ENCODE measurements around the gene ARHGAP42.

The ARHGAP42 gene

GRCh38 chr11:100827934-100828661 is 141.0 kb downstream of the ARHGAP42 start:
- FAIRE-seq (no peak), DNase-seq (ENCODE audit: insufficient read length, low spot score) (no peak)

- DNase-seq (ENCODE audit: insufficient read length, low spot score), result no peak
- FAIRE-seq, result no peak
Measured at GRCh38 chr11:100830274-100830673, 143.2 kb downstream of the ARHGAP42 start.

- no peak for DNase-seq (ENCODE audit: insufficient read length, low spot score)
- FAIRE-seq, result no peak
Measured at GRCh38 chr11:100830978-100831732, 144.1 kb downstream of the ARHGAP42 start.

- FAIRE-seq (no peak), DNase-seq (ENCODE audit: insufficient read length, low spot score) (no peak)
Measured at GRCh38 chr11:100831929-100832494, 144.9 kb downstream of the ARHGAP42 start.

- no peak for FAIRE-seq
- no peak for DNase-seq (ENCODE audit: insufficient read length, low spot score)
Measured at GRCh38 chr11:100832829-100833228, 145.7 kb downstream of the ARHGAP42 start.

GRCh38 chr11:100833276-100833675 is 146.2 kb downstream of the ARHGAP42 start:
- DNase-seq (ENCODE audit: insufficient read length, low spot score) (no peak), FAIRE-seq (no peak)

GRCh38 chr11:100835854-100836253 is 148.8 kb downstream of the ARHGAP42 start:
- FAIRE-seq (no peak), DNase-seq (ENCODE audit: insufficient read length, low spot score) (no peak)

- no peak for DNase-seq (ENCODE audit: insufficient read length, low spot score)
- no peak for FAIRE-seq
Measured at GRCh38 chr11:100837311-100837710, 150.2 kb downstream of the ARHGAP42 start.

- DNase-seq (ENCODE audit: insufficient read length, low spot score) (no peak), FAIRE-seq (no peak)
Measured at GRCh38 chr11:100841711-100842407, 154.8 kb downstream of the ARHGAP42 start.

- no peak for FAIRE-seq
- DNase-seq (ENCODE audit: insufficient read length, low spot score), result no peak
Measured at GRCh38 chr11:100847696-100848216, 160.7 kb downstream of the ARHGAP42 start.

- no peak for DNase-seq (ENCODE audit: insufficient read length, low spot score)
- FAIRE-seq, result peak; percentile 33
Measured at GRCh38 chr11:100849009-100849900, 162.2 kb downstream of the ARHGAP42 start.

- DNase-seq (ENCODE audit: insufficient read length, low spot score), result no peak
- FAIRE-seq, result no peak
Measured at GRCh38 chr11:100849901-100850235, 162.8 kb downstream of the ARHGAP42 start.

GRCh38 chr11:100851147-100851546 is 164.1 kb downstream of the ARHGAP42 start:
- DNase-seq (ENCODE audit: insufficient read length, low spot score), result no peak

GRCh38 chr11:100851584-100852152 is 164.6 kb downstream of the ARHGAP42 start:
- DNase-seq (ENCODE audit: insufficient read length, low spot score) (no peak), FAIRE-seq (no peak)

More at GRCh38 chr11:100851147-100851546, 164.1 kb downstream of the ARHGAP42 start:
- FAIRE-seq, result no peak

GRCh38 chr11:100855466-100856067 is 168.5 kb downstream of the ARHGAP42 start:
- DNase-seq (ENCODE audit: insufficient read length, low spot score), result no peak
- FAIRE-seq, result peak; percentile 49

GRCh38 chr11:100857236-100858005 is 170.3 kb downstream of the ARHGAP42 start:
- DNase-seq (ENCODE audit: insufficient read length, low spot score) (no peak), FAIRE-seq (no peak)

- DNase-seq (ENCODE audit: insufficient read length, low spot score) (no peak), FAIRE-seq (no peak)
Measured at GRCh38 chr11:100860318-100861155, 173.4 kb downstream of the ARHGAP42 start.

- FAIRE-seq (no peak), DNase-seq (ENCODE audit: insufficient read length, low spot score) (no peak)
Measured at GRCh38 chr11:100861212-100861611, 174.1 kb downstream of the ARHGAP42 start.
